HG03575 (cell line): ENCODE data around the gene SYNGR2.

Experiments used
- ATAC-seq: cut with Tn5 transposase; IDR thresholded peaks from one replicate; pipeline ENCODE4 v1.9.1; 2021; ENCODE audit not compliant: unreplicated experiment, insufficient number of reproducible peaks, low FRiP score; ENCODE audit errors: extremely low read depth

The SYNGR2 gene

DNA sequence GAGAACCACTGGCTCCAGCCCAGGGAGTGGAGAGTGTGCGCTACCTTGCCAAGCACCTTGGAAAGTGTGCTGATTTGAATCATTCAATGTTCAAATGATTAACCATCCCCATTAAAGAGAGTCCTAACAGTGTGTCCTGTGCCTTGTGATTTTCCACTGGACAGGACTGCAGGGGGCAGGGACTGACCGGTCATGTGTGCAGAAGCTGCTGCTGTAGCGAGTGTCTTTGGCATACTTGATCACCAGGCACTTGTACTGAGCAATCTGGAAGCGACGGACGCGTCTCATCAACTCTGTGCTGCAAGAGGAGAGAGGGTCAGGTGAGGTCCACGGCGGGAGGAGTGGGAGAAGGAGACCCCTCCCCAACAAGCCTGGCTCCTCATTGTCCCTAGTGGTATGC, 16.5 kb downstream of the SYNGR2 start:
- ATAC-seq: no peak

DNA sequence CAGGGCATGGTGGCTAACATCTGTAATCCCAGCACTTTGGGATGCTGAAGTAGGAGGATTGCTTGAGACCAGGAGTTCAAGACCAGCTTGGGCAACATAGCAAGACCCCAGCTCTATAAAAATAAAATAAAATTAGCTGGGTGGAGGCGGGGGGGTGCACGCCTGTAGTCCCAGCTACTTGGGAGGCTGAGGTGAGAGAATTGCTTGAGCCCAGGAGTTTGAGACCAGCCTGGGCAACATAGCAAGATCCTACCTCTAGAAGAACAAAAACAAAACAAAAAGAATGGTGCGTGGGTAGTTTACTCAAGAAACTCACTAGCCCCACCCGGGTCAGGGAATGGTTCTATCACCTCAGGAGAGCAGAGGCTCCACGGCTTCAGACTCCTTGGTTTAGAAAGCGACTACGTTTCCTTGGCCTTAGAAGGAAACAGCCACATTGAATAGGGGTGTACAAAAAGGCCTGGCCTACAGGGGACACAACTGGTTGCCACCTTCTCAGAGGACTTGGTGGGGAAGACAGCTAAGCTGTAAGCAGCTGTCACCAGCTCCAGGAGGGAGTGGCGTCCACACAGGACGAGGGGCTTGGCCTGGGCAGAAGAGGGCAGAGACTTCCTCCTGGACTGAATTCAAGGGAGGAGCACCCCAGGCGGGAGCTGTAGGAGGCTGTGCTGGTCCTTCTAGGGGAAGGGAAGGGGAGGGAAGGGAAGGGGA, 17.8 kb downstream of the SYNGR2 start:
- ATAC-seq: no peak

DNA sequence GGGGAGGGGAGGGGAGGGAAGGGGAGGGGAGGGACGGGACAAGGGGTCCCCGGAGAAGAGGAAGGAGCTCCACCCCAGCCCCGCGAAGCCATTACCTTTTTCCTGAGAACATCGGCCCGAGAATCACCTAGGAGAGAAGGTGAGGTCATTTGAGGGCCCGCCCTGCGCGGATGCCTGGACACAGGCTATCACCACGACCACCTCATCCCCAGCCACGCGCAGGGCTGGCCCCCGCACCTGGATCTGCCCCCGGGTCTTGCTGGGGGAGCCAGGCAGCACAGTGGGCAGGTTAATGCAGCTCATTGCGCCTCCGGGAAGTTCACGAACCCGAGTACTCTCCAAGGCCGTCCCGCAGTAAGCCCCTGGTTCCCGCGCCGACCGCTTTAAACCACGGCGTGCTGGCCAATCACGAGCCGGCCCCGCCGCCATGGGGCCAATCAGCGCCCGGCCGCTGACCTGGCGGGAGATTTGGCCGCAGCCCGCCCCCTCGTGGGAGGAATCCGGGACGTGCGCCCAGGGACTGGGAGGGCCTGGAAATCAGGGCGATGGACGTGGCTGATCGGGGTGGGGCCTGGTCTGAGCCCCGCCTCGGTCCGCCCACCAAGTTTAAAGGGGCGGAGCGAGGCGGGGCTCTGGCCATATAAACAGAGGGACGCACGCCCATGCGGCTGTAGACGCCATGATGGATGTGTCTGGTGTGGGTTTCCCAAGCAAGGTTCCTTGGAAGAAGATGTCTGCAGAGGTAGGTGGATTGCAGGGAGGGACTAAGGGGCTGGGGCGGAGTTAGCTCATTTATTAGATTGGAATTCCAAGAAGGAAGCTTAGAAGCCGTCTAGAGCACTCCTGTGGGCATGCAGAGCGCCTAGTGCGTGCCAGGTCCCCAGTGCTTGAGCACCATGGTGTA, 18.6 kb downstream of the SYNGR2 start, which contains the start of the genes AFMID and TK1:
Gene AFMID, plus strand, starts transcription at position 671 of the 904 bp plus-strand sequence. Its CDS starts 9 bp downstream, at position 680.
Gene TK1, minus strand, starts transcription at position 361 of the 904 bp plus-strand sequence. Its CDS starts 58 bp downstream, at position 303.
- peak; percentile 35 for ATAC-seq

DNA sequence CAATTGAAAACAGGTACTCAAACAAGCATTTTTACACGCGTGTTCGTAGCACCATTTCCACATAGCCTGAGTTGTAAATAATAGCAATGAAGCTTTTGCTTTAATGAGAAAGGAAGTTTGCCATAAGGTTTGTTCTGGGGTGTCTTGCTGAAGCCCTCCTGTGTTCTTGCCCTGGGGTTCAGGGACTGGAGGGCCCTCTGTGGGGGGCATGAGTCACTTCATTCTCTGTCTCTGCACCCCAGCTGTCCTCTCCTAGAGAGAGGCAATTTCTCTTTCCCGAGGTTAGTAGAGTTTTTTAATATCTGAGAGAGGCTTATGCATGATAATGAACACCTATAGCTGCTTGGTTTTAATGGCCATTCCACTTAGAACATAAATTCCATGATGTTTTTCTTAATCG, 28.3 kb downstream of the SYNGR2 start:
- ATAC-seq: no peak

DNA sequence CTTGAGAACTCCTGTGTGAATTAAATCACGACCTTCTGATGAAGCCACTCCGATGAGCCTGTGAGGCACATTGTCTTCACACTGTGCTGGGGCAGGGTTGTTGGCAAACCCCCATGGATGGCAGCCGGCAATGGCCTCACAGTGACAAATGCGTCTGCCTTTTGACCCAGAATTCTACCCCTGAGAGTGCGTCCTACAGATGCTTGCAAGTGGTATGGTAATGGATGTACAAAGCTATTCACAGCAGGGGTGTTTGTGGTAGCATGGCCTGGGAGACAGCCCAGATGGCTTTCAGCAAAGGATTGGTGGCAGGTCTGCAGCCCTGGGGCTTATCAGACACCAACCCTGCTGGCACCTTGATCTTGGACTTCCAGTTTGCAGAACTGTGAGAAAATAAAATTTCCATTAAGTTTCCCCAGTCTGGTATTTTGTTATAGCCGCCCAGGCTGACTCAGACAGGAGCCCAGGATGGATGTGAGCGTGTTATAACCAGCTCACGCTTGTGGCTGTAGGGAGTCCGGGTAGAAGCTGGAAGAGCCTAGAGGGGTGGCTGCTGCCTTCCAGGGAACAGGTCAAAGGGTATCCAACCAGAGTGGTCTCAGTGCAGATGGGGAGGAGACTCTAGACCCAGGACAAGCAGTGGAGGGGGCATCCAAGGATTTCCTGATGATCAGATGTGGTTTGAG, 28.9 kb downstream of the SYNGR2 start:
- ATAC-seq: no peak

DNA sequence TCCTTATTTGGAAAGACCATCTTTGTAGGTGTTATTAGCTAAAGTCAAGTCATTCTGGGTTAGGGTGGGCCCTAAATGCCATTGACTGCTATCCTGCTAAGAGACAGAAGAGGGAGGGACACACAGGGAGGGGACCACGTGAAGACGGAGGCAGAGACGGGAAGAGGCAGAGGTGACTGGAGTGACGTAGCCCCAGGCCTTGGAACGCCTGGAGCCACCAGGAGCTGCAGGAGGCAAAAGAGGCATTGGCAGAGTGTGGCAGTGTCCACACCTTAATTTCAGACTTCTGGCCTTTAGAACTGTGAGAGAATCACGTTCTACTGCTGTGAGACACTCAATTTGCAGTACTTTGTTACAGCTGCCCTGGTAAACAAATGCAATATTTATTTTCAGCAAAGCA, 32.1 kb downstream of the SYNGR2 start:
- no peak for ATAC-seq

DNA sequence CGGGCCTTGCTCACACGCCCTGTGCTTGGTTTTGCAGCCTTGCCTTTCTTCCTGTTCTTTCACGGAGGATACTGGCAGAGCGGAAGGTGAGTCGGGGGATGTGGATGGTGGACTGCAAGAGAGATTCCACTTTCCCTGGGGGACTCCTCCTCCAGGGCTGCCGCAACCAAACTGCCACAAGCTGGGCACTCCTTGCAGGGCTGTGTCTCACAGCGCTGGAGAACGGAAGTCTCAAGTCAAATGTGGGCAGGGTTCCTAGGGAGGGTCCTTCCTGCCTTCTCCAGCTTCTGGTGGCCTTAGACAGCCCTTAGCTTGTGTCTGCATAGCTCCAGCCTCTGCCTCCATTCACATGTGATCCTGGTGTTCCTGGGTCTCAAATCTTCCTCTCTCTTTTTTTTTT, 34.3 kb downstream of the SYNGR2 start:
- no peak for ATAC-seq

DNA sequence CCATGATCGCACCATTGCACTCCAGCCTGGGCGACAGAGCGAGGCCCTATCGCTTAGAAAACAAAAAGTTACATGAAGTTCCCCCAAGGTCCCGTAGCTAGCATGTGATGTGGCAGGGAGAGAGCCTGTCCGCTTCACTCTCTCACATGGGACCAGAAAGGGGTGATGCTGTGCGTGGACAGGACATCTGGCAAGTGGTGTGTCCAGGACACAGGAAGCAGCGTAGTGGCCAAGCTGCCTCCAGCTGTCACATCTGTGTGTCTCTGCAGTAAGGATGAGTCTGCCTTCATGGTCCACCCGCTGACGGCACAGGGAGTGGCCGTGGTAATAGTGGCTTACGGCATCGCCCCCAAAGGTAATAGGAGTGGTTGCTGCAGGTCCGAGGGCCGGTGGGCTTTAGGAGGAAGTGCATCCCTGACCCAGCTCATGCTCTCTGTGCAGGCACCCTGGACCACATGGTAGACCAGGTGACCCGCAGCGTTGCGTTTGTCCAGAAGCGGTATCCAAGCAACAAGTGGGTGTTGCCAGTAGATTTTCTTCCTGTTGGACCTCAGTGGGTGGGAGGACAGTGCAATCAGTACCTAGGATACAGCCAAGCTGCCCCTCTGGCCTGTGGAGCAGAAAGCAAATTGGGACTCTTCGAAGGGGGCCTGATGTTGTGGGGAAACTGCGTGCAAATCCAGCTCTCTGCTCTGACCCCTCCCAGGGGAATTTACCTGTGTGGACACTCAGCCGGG, 36.2 kb downstream of the SYNGR2 start:
- no peak for ATAC-seq

DNA sequence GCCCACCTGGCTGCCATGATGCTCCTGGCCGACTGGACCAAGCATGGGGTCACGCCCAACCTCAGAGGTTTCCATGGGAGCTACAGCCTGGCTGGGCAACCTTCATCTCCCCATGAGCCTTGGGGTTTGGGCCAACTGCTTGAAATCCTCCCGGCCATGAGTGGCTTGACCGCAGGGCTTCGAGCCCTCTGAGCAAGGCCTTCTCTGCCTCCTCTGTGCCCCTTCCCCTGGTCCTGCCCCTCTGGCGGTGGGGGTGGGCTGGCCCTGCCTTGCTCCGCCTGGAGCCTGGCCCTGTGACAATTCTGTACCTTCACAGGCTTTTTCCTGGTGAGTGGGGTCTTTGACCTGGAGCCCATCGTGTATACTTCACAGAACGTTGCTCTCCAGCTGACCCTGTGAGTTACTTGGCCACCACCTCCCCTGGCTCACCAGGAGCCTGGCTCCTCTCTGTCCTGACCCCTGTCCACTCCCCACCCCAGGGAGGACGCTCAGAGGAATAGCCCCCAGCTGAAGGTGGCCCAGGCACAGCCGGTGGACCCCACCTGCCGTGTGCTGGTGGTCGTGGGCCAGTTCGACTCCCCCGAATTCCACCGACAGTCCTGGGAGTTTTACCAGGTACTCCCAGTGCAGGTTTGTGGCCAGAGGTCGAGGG, 36.9 kb downstream of the SYNGR2 start:
- no peak for ATAC-seq

DNA sequence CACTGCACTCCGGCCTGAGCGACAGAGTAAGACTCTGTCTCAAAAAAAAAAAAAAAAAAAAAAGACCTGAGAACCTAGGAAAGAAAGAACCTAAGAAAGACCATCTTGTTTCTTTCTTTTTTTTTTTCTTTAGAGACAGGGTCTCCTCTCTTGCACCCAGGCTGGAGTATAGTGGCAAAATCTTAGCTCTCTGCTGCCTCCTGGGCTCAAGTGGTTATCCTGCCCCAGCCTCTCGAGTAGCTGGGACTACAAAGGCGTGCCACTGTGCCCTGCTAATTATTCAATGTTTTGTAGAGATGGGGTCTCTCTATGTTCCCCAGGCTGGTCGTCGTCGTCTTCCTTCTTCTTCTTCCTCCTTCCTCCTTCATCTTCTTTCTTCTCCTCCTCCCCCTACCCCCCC, 37.9 kb downstream of the SYNGR2 start:
- ATAC-seq: no peak

DNA sequence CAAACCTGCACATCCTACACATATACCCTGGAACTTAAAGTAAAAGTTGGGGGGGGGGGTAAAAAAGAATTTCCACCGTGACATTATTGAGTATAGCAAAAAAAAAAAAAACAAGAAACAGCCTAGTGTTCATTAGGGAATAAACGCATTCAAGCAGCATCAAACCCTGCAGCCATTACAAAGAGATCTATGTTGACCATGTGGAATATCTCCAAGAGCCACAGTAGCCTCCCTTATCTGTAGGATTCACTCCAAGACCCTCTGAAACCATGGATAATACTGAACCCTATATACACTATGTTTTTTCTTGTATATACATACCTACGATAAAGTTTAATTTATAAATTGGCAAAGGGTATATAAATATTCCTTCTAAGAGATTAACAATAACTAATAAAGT, 40.1 kb downstream of the SYNGR2 start:
- no peak for ATAC-seq

DNA sequence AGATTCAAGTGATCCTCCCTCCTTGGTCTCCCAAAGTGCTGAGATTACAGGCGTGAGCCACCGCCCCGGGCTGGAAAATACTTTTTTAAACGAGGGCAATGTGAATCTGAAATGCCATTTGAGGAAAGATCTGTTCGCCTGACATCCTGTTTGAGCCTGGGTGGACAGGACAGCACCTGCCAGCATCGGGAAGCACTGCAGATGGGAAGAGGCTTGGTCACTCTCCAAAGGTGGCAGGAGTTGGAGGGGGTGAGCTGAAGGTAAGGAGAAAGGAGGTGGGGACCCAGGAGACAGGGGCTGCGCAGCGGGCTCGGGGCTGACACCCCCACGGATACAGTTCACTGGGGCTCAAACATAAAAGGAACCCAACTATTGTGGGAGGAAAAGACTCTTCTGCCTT, 41.7 kb downstream of the SYNGR2 start:
- ATAC-seq: no peak

DNA sequence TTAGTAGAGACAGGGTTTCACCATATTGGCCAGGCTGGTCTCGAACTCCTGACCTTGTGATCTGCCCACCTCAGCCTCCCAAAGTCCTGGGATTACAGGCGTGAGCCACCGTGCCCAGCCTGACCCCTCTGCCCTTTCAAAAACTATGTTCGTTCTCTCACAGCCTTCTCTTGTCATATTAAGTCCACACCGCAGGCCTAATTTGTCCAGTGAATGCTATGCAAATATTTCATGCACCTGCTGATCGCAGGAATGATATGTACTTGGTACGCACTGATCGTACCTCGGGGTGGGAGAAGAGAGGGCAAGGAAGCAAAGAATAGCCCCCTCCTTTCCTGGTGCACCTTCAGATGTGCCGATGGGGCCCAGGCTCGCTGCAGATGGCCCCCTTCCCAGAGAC, 42.7 kb downstream of the SYNGR2 start:
- no peak for ATAC-seq

DNA sequence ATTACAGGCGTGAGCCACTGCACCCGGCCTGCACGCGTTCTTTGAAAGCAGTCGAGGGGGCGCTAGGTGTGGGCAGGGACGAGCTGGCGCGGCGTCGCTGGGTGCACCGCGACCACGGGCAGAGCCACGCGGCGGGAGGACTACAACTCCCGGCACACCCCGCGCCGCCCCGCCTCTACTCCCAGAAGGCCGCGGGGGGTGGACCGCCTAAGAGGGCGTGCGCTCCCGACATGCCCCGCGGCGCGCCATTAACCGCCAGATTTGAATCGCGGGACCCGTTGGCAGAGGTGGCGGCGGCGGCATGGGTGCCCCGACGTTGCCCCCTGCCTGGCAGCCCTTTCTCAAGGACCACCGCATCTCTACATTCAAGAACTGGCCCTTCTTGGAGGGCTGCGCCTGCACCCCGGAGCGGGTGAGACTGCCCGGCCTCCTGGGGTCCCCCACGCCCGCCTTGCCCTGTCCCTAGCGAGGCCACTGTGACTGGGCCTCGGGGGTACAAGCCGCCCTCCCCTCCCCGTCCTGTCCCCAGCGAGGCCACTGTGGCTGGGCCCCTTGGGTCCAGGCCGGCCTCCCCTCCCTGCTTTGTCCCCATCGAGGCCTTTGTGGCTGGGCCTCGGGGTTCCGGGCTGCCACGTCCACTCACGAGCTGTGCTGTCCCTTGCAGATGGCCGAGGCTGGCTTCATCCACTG, 45.8 kb downstream of the SYNGR2 start, which contains the start of gene BIRC5:
Gene BIRC5, plus strand, starts transcription at position 238 of the 690 bp plus-strand sequence. Its CDS starts 64 bp downstream, at position 302.
- no peak for ATAC-seq

DNA sequence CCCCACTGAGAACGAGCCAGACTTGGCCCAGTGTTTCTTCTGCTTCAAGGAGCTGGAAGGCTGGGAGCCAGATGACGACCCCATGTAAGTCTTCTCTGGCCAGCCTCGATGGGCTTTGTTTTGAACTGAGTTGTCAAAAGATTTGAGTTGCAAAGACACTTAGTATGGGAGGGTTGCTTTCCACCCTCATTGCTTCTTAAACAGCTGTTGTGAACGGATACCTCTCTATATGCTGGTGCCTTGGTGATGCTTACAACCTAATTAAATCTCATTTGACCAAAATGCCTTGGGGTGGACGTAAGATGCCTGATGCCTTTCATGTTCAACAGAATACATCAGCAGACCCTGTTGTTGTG, 46.3 kb downstream of the SYNGR2 start:
- ATAC-seq: no peak

DNA sequence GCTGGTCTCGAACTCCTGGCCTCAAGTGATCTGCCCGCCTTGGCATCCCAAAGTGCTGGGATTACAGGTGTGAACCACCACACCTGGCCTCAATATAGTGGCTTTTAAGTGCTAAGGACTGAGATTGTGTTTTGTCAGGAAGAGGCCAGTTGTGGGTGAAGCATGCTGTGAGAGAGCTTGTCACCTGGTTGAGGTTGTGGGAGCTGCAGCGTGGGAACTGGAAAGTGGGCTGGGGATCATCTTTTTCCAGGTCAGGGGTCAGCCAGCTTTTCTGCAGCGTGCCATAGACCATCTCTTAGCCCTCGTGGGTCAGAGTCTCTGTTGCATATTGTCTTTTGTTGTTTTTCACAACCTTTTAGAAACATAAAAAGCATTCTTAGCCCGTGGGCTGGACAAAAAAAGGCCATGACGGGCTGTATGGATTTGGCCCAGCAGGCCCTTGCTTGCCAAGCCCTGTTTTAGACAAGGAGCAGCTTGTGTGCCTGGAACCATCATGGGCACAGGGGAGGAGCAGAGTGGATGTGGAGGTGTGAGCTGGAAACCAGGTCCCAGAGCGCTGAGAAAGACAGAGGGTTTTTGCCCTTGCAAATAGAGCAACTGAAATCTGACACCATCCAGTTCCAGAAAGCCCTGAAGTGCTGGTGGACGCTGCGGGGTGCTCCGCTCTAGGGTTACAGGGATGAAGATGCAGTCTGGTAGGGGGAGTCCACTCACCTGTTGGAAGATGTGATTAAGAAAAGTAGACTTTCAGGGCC, 51.2 kb downstream of the SYNGR2 start:
- no peak for ATAC-seq
